NOMO-1 treated with DMSO at 0.1 percent for 48 hours (cell line): ENCODE results near the gene GHR.

Experiments used
- DNase-seq: peaks from one replicate; lab custom pipeline; 2025; ENCODE audit not compliant: unreplicated experiment; lab: John Stamatoyannopoulos, UW

Gene GHR

DNA sequence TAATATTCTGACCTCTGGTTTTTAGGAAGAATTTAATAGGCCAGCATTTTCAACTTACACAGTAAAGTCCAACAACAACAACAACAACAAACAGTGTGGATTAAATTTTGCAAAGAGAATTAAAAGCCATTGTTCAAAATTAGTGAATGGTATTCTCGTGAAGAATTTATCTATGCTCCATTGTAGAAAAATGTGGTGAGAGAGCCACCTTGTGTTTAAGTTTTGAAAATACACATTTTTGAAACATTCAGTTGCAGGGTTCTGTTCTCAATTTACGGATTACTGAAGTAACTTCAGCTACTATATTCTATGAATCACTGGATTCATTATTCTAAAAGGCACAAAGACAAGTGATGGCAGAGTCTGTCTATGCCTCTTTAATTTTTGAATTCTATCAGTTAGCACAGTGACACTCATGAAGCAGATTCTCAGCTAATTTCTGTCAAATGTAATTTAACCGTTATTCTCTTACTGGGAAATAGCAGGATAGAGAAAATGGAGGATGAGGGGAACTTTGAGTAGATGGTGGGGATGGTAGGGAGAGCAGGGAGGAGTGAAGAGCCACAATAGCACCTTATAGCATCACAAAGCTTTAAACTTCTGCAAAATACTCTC lies 344.4 kb downstream of the GHR start:
- DNase-seq, result peak; percentile 77

- no peak for DNase-seq
These were observed 344.9 kb downstream of the GHR start for GRCh38 chr5:42768106-42768504.

- no peak for DNase-seq
These were observed 346.8 kb downstream of the GHR start for GRCh38 chr5:42770003-42770402.
